ENCODE results near the gene FBN1.

FBN1 gene

GRCh38 chr15:48627260-48627940, 18.1 kb downstream of the FBN1 start:
- Histone ChIP-seq H3K4me3 (ENCODE audit: low read depth, low read length) (no peak overlapping the region), H3K27ac (ENCODE audit: extremely low read depth, low read depth, low read length) (no peak overlapping the region), H3K9me3 (ENCODE audit: control insufficient read depth, insufficient read depth, low read depth, low read length) (no peaks in the 10 kb centered on the region), H3K36me3 (ENCODE audit: control insufficient read depth in 2 of 2, insufficient read depth in 1 of 2, low read length in 2 of 2) (no peaks in the 10 kb centered on the region), H3K4me1 (ENCODE audit: control insufficient read depth, insufficient read depth, low read length) (no peaks in the 10 kb centered on the region)
- no peak for TF ChIP-seq ZNF561 (tag by site-specific recombination; IDR thresholded peaks at IDR 0.05; ENCODE audit: borderline replicate concordance)
- TF ChIP-seq SCRT2 (tag by site-specific recombination; IDR thresholded peaks at IDR 0.05), result peak; percentile 15; the same call in 1 of the 2 replicates
- ChIA-PET POLR2A (no interaction called here), CTCF (interaction anchor here (0.6 to 0.7 kb wide), 2 partner anchors 290 to 348 kb away, joined by 3 to 5 read pairs; no protein-coding TSS in a partner anchor)

GRCh38 chr15:48625126-48625525, 20.4 kb downstream of the FBN1 start:
- Histone ChIP-seq H3K4me1 (ENCODE audit: control insufficient read depth, insufficient read depth, low read length) (no peaks in the 10 kb centered on the region), H3K9me3 (ENCODE audit: control insufficient read depth, insufficient read depth, low read depth, low read length) (no peaks in the 10 kb centered on the region), H3K36me3 (ENCODE audit: control insufficient read depth in 2 of 2, insufficient read depth in 1 of 2, low read length in 2 of 2) (no peaks in the 10 kb centered on the region), H3K27ac (ENCODE audit: extremely low read depth, low read depth, low read length) (no peak overlapping the region), H3K4me3 (ENCODE audit: low read depth, low read length) (no peak overlapping the region)
- ChIA-PET POLR2A (no interaction called here), CTCF (no interaction called here)
- TF ChIP-seq PRDM1 (tag by site-specific recombination; IDR thresholded peaks at IDR 0.05) (no peak), ZFP41 (tag by site-specific recombination; IDR thresholded peaks at IDR 0.05; ENCODE audit: borderline replicate concordance) (no peak), ATF2 (tag by site-specific recombination; IDR thresholded peaks at IDR 0.05; ENCODE audit: low read depth) (no peak), ZBTB6 (tag by site-specific recombination; IDR thresholded peaks at IDR 0.05) (no peak), IKZF3 (tag by site-specific recombination; IDR thresholded peaks at IDR 0.05) (no peak), ZSCAN5A (tag by site-specific recombination; IDR thresholded peaks at IDR 0.05) (no peak), BCL11A (tag by site-specific recombination; IDR thresholded peaks at IDR 0.05; ENCODE audit: low read depth) (no peak), ZNF24 (tag by site-specific recombination; IDR thresholded peaks at IDR 0.05) (no peak), ZNF518A (tag by site-specific recombination; conservative IDR thresholded peaks at IDR 0.05; ENCODE audit: low read depth) (no peak)

- H3K4me3 ChIP-seq (ENCODE audit: low read depth, low read length), result no peak overlapping the region
- no peaks in the 10 kb centered on the region for H3K9me3 ChIP-seq (ENCODE audit: control insufficient read depth, insufficient read depth, low read depth, low read length)
- CTCF ChIA-PET, result no interaction called here
- H3K27ac ChIP-seq (ENCODE audit: extremely low read depth, low read depth, low read length), result no peak overlapping the region
- no peak for TF ChIP-seq SALL2 (tag by site-specific recombination; IDR thresholded peaks at IDR 0.05; ENCODE audit: borderline replicate concordance)
- no peak for TF ChIP-seq ZNF202 (tag by site-specific recombination; IDR thresholded peaks at IDR 0.05; ENCODE audit: borderline replicate concordance)
- TF ChIP-seq PATZ1 (tag by site-specific recombination; IDR thresholded peaks at IDR 0.05), result no peak
- no peak for TF ChIP-seq ZBTB7A (tag by site-specific recombination; IDR thresholded peaks at IDR 0.05; ENCODE audit: low read depth)
- no peak for TF ChIP-seq ZSCAN23 (tag by site-specific recombination; IDR thresholded peaks at IDR 0.05)
- TF ChIP-seq GLI2 (tag by site-specific recombination; IDR thresholded peaks at IDR 0.05; ENCODE audit: borderline replicate concordance, low read depth), result no peak
- TF ChIP-seq ZNF529 (tag by site-specific recombination; IDR thresholded peaks at IDR 0.05; ENCODE audit: insufficient replicate concordance), result no peak
- no peaks in the 10 kb centered on the region for H3K36me3 ChIP-seq (ENCODE audit: control insufficient read depth in 2 of 2, insufficient read depth in 1 of 2, low read length in 2 of 2)
- POLR2A ChIA-PET, result no interaction called here
- no peaks in the 10 kb centered on the region for H3K4me1 ChIP-seq (ENCODE audit: control insufficient read depth, insufficient read depth, low read length)
Measured at GRCh38 chr15:48624700-48625099, 20.8 kb downstream of the FBN1 start.

Data from HEK293 (cell line).